ENCODE measurements around the gene ZHX3. TPM values are rescaled to one million over a fixed set of nuclear protein-coding genes. Genes with fewer than 3 reads are reported as not detected.

Gene ZHX3
- total and polyA plus RNA-seq, 9 of the 15 experiments (the other 6 are each of a cell fraction or from before 2014, with no cell fraction given), result 0.80 to 14.6 (median 4.9) TPM

- WGBS (ENCODE audit: insufficient coverage, low coverage, missing lambda C conversion rate), result 94% methylated on average over 2 of the region's 2 CpGs
- no peak for FAIRE-seq
Observed at GRCh38 chr20:41145317-41145716, 172.2 kb downstream of the ZHX3 start.

More at GRCh38 chr20:41145317-41145716, 172.2 kb downstream of the ZHX3 start:
- Histone ChIP-seq H3K4me2 (ENCODE audit: insufficient read depth, low read length) (no peak overlapping the region), H3K9ac (ENCODE audit: insufficient read depth in 1 of 2, low read depth in 2 of 2, low read length in 2 of 2) (0 out of 4 replicates have a peak overlapping the region, but pooled peaks of 1 of the 2 experiments have one; percentile 31), H3K9me3 (replicated peaks; ENCODE audit: control insufficient read depth, insufficient read depth, low read depth, low read length) (no peaks in the 10 kb centered on the region), H3K27ac (ENCODE audit: extremely low read depth, low read depth, low read length) (no peak overlapping the region), H4K20me1 (replicated peaks; ENCODE audit: control insufficient read depth, insufficient read depth, low read length) (peaks cover 32% of the 10 kb centered on the region), H2AFZ (ENCODE audit: low read depth, low read length) (no peak overlapping the region), H3K36me3 (ENCODE audit: control insufficient read depth, insufficient read depth, low read length) (peaks cover 11% of the 10 kb centered on the region; the same call in 2 of the 3 replicates), H3K4me1 (replicated peaks in 1 of 2; ENCODE audit: control insufficient read depth in 2 of 2, insufficient read depth in 2 of 2, low read length in 2 of 2) (peaks cover 19 to 29% of the 10 kb centered on the region in 2 experiments), H3K27me3 (ENCODE audit: control insufficient read depth in 2 of 2, insufficient read depth in 2 of 2, low read length in 2 of 2) (no peaks in the 10 kb centered on the region), H3K79me2 (ENCODE audit: control insufficient read depth, insufficient read depth, low read length) (peaks cover 79% of the 10 kb centered on the region), H3K4me3 (no peak overlapping the region), H3K9me1 (ENCODE audit: control insufficient read depth, insufficient read depth, low read length) (peaks cover 8% of the 10 kb centered on the region)
- in situ Hi-C loops (cut with MboI) (no loop called here), intact Hi-C loops (cut with micrococcal nuclease) (no loop called here)
- TF ChIP-seq THRB (CRISPR knock-in tag; conservative IDR thresholded peaks at IDR 0.05) (no peak), ZNF239 (CRISPR knock-in tag; IDR thresholded peaks at IDR 0.05) (no peak), MYNN (IDR thresholded peaks at IDR 0.05) (no peak), MYNN (CRISPR knock-in tag; IDR thresholded peaks at IDR 0.05) (no peak), ADNP (tag; IDR thresholded peaks at IDR 0.05) (no peak), PHF20 (IDR thresholded peaks at IDR 0.05; ENCODE audit: partially characterized antibody) (no peak), RUNX1 (IDR thresholded peaks at IDR 0.05; ENCODE audit: low read depth) (no peak), RBM14 (IDR thresholded peaks at IDR 0.05; ENCODE audit: borderline replicate concordance, insufficient read depth, low read depth, low read length) (no peak), FOXP1 (CRISPR knock-in tag; IDR thresholded peaks at IDR 0.05) (no peak), RAD21 (CRISPR knock-in tag; conservative IDR thresholded peaks at IDR 0.05 in 1 of 2, IDR thresholded peaks at IDR 0.05 in 1 of 2) (no peak), SOX6 (IDR thresholded peaks at IDR 0.05) (no peak), MEF2A (IDR thresholded peaks at IDR 0.05; ENCODE audit: control insufficient read depth, low read depth, low read length) (no peak), TARDBP (IDR thresholded peaks at IDR 0.05) (no peak)
- ChIA-PET CTCF (ENCODE audit: low intra/inter-chr PET ratio) (no interaction called here), POLR2A (interaction anchor here (0.9 kb wide), 1 partner anchor 715 kb away, joined by 3 read pairs; no protein-coding TSS in a partner anchor)
- DNase-seq (ENCODE audit: extremely low read depth in 1 of 4, low spot score in 3 of 4) (no peak), ATAC-seq (no peak)
- no TSS peak for BruUV-seq (replicated peaks)
